Body of pancreas (tissue), 4 donors: Measurements from ENCODE around the gene TBC1D16. TPM values are rescaled to one million over a fixed set of nuclear protein-coding genes. Genes with fewer than 3 reads are reported as not detected.
A peak's percentile ranks its signal among the peaks of the same experiment; 100 is the strongest.

Source experiments
- ATAC-seq: fragments of 150-250 bp; one replicate; pipeline ENCODE4 v1.9.1; 2016
- DNase-seq, 4 donors: peaks; one replicate each; pipeline ENCODE4 v3.0.0-alpha.2; 2019
- H3K27ac ChIP-seq, 4 donors: fragments of 200-600 bp; sonication (generic); 1 replicate in 3 of 4; 2 replicates in 1 of 4; pipeline versions ENCODE4 v1.5.1 to v1.6.1; 2016 to 2019; ENCODE audit warnings: mild to moderate bottlenecking in 1 of 4, mixed read lengths in 1 of 4, moderate library complexity in 1 of 4
- H3K27me3 ChIP-seq, 2 donors: fragments of 200-600 bp; sonication (generic); one replicate each; pipeline ENCODE4 v1.6.0; 2016; ENCODE audit warnings: mild to moderate bottlenecking in 1 of 2
- H3K36me3 ChIP-seq, 2 donors: fragments of 200-600 bp; sonication (generic); replicated peaks in 1 of 2; 2 replicates each; pipeline ENCODE4 v1.5.1; 2016; ENCODE audit warnings: low read depth in 2 of 2; ENCODE audit not compliant: insufficient read depth in 1 of 2
- H3K4me1 ChIP-seq: fragments of 200-600 bp; sonication (generic); one replicate; pipeline ENCODE4 v1.6.0; 2016
- H3K4me3 ChIP-seq, 2 donors: fragments of 200-600 bp; sonication (generic); 1 replicate in 1 of 2; 2 replicates in 1 of 2; pipeline ENCODE4 v1.5.1; 2016 to 2019
- H3K9me3 ChIP-seq, 3 donors: fragments of 200-600 bp; sonication (generic); 1 replicate in 2 of 3; 2 replicates in 1 of 3; pipeline ENCODE4 v1.5.1; 2016
- POLR2A ChIP-seq, 3 donors: fragments of 450-650 bp; IDR thresholded peaks; one replicate each; pipeline ENCODE4 v1.6.1; 2016; ENCODE audit warnings: antibody characterized with exemption in 3 of 3, mild to moderate bottlenecking in 2 of 3
- WGBS, 2 donors: methylation state at CpG; one replicate each; pipeline ENCODE4 v1.1.5; 2017; 5-methylcytosine and 5-hydroxymethylcytosine counted together
- intact Hi-C: fragments of 100-400 bp; cut with DNase I; formaldehyde crosslinking; loops from one replicate; pipeline ENCODE4 v1.15.1; 2023
- total RNA-seq, 2 donors: library from RNA; depleted of rRNA; stranded (reverse); fragments of >200 nt; gene quantifications; one replicate each; pipeline ENCODE4 v1.1.0, GENCODE V29; 2016
- TF ChIP-seq, protein P1 (sequence below), 7 experiments: fragments of 450-650 bp in 4 of 7; fragments of 200-600 bp in 3 of 7; sonication (generic) in 3 of 7; IDR thresholded peaks; one replicate each; pipeline ENCODE4 v1.5.1; 2016 to 2019; ENCODE audit warnings: antibody characterized with exemption in 7 of 7

The TBC1D16 gene
- total RNA-seq, 2 donors from 2014 or later, result 21.0 to 37.2 TPM

DNA sequence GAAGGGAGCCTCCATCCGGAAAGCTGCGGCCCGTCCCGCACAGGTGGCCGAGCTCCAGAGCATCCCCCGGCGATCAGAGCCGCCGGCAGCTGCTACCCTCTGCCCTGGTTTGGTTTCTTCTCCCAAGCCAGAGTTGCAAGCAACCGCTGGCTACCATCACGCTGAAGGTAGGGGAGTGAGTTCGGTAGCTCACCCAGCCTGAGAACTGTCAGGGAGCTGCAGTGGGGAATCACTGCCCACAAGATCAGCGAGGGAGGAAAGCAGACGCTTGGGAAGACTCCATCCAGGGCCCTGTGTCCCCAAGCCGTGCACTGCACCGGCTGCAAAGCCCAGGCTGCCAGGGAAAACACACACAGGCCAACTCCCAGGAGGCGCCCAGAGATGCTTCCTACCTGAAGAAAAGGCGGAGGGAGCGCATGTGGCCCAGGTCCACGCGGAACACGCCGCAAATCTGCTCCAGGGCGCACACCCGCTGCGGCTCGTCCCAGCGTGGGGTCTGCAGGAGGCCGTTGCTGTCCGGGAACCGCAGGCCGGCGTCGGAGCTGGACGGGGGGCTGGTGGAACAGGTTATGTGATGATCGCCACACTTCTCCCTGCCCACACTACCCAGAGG lies 83.3 kb downstream of the TBC1D16 start:
- Histone ChIP-seq H3K4me1 (peaks cover 44% of the 10 kb centered on the region), H3K4me3 (no peak overlapping the region), H3K27me3 (no peaks in the 10 kb centered on the region), H3K36me3 (no peaks in the 10 kb centered on the region), H3K9me3 (no peaks in the 10 kb centered on the region), H3K27ac (peak overlapping the region; percentile 39 to 89 (median 84))
- WGBS, 2 donors, result 70 to 78% methylated on average over 17 to 34 of the region's 36 CpGs
- intact Hi-C loops, result no loop called here
- ATAC-seq (no peak), DNase-seq (peak in 2 of 4 donors; percentile 15 to 26)
- TF ChIP-seq, protein P1, sequence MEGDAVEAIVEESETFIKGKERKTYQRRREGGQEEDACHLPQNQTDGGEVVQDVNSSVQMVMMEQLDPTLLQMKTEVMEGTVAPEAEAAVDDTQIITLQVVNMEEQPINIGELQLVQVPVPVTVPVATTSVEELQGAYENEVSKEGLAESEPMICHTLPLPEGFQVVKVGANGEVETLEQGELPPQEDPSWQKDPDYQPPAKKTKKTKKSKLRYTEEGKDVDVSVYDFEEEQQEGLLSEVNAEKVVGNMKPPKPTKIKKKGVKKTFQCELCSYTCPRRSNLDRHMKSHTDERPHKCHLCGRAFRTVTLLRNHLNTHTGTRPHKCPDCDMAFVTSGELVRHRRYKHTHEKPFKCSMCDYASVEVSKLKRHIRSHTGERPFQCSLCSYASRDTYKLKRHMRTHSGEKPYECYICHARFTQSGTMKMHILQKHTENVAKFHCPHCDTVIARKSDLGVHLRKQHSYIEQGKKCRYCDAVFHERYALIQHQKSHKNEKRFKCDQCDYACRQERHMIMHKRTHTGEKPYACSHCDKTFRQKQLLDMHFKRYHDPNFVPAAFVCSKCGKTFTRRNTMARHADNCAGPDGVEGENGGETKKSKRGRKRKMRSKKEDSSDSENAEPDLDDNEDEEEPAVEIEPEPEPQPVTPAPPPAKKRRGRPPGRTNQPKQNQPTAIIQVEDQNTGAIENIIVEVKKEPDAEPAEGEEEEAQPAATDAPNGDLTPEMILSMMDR (IDR thresholded peaks at IDR 0.05), result no peak
- TF ChIP-seq POLR2A (IDR thresholded peaks at IDR 0.05), result no peak

DNA sequence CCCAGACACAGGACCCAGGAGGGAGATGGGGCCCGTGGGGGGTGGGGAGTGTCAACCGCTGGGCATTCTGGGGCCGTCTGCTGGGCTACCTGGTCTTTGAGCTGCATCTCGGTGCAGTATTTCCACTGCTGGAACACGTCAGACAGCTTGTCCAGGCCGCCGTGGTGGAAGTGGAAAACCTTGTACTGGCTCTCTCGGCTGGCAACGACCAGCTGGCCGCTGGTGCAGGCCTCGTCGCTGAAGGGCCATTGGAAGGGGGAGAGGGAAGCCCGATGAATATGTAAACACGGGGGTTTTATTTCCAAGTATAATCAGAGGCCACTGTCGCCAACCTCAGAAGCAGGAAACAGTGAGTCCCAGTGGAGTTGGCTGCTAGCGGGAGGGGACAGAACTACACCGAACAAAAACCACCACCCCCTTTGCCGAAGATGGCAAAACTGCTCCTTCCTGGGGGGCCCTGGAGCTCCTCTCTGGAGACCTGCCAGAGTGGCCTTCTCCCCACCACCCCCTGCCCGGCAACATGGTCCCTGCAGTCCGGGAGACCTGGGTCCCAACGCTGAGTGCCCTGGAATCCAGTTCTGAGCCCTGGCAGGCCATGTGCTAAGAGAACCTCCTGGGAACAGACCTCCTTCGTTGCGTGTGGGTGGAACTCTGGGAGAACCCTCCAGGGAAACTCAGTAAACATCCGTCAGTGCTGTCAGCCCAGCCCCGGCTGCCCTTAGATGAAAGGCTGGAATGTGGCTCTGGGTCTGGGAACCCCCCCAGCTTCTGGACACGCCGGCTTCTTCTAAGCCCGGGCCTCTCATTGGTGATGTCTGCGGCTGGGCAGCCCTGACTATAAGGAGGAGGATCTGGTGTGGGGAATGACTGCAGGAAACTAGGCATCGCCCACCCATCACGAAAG lies 84.1 kb downstream of the TBC1D16 start:
- 5 to 35% methylated on average over 14 to 27 of the region's 31 CpGs for WGBS, 2 donors
- H3K36me3 ChIP-seq, result no peaks in the 10 kb centered on the region
- peak; percentile 63 to 83 (median 80) for DNase-seq
- ATAC-seq, result peak; percentile 67
- peak overlapping the region; percentile 77 to 89 (median 84) for H3K27ac ChIP-seq
- H3K9me3 ChIP-seq, result no peaks in the 10 kb centered on the region
- H3K4me1 ChIP-seq, result peaks cover 44% of the 10 kb centered on the region
- peak in 2 of 3 donors; percentile 6 to 25 for TF ChIP-seq POLR2A (IDR thresholded peaks at IDR 0.05)
- TF ChIP-seq, protein P1 (IDR thresholded peaks at IDR 0.05), result peak in 4 of 7 experiments; percentile 20 to 32 (median 28)
- H3K27me3 ChIP-seq, result no peaks in the 10 kb centered on the region
- H3K4me3 ChIP-seq, result no peak overlapping the region
- intact Hi-C loops, result no loop called here

GRCh38 chr17:79950751-79951150 lies 84.9 kb downstream of the TBC1D16 start:
- no peaks in the 10 kb centered on the region for H3K9me3 ChIP-seq
- ATAC-seq (peak; percentile 28), DNase-seq (peak; percentile 28 to 61 (median 48))
- H3K4me1 ChIP-seq, result peaks cover 44% of the 10 kb centered on the region
- TF ChIP-seq POLR2A (IDR thresholded peaks at IDR 0.05), result no peak
- TF ChIP-seq, protein P1 (IDR thresholded peaks at IDR 0.05), result peak in 3 of 7 experiments; percentile 12 to 26 (median 20)
- H3K27ac ChIP-seq, result peak overlapping the region; percentile 77 to 89 (median 84)
- H3K27me3 ChIP-seq, result no peaks in the 10 kb centered on the region
- intact Hi-C loops, result no loop called here
- H3K4me3 ChIP-seq, result no peak overlapping the region
- WGBS, 2 donors, result 14 to 37% methylated on average over 17 of the region's 17 CpGs
- no peaks in the 10 kb centered on the region for H3K36me3 ChIP-seq

DNA sequence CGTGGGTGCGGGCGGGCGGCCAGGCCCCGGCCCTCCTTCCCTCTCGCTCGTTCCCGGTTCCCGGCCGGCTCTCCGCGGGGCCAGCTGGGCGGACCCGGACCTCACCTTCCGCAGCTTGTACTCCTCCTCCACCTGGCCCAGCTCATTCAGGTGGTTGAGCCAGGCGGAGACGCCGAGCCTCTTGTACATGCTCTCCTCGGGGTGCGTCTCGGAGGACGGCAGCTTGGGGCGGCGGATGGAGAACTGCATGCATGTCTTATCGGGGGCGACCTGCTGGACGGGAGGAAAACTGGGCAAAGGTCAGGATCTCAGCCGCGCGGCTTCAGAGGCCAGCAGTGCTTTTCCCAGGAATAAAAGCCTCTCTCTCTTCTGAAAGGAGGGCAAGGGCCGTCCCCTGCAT lies 85.4 kb downstream of the TBC1D16 start:
- H3K27me3 ChIP-seq, result no peaks in the 10 kb centered on the region
- H3K9me3 ChIP-seq, result no peaks in the 10 kb centered on the region
- TF ChIP-seq, protein P1 (IDR thresholded peaks at IDR 0.05), result no peak
- TF ChIP-seq POLR2A (IDR thresholded peaks at IDR 0.05), result no peak
- DNase-seq (peak; percentile 39 to 67 (median 52)), ATAC-seq (peak; percentile 19)
- H3K36me3 ChIP-seq, result no peaks in the 10 kb centered on the region
- peaks cover 44% of the 10 kb centered on the region for H3K4me1 ChIP-seq
- 32 to 53% methylated on average over 20 to 31 of the region's 31 CpGs for WGBS, 2 donors
- H3K4me3 ChIP-seq, result no peak overlapping the region
- H3K27ac ChIP-seq, result peak overlapping the region; percentile 77 to 89 (median 84)
- intact Hi-C loops, result no loop called here
